Heart right ventricle (tissue), 16 donors: ENCODE measurements around the gene TCF12. TPM values are rescaled to one million over a fixed set of nuclear protein-coding genes. Genes with fewer than 3 reads are reported as not detected.
A peak's percentile ranks its signal among the peaks of the same experiment; 100 is the strongest.

Experiments
- ATAC-seq, 8 donors: fragments of 200-7000 bp; cut with Tn5 transposase; one replicate each; pipeline ENCODE4 v1.9.1; 2020; ENCODE audit warnings: mild to moderate bottlenecking in 8 of 8, moderate library complexity in 8 of 8, moderate number of reproducible peaks in 1 of 8
- DNase-seq, 2 donors: peaks; one replicate each; pipeline ENCODE4 v3.0.0-alpha.2; 2020
- H3K27ac ChIP-seq, 10 donors: fragments of 200-600 bp; sonication (generic) in 2 of 10; one replicate each; pipeline versions ENCODE4 v1.5.0 to v1.8.0; 2020 to 2022; ENCODE audit warnings: mild to moderate bottlenecking in 3 of 10
- H3K27me3 ChIP-seq, 7 donors: fragments of 200-600 bp; one replicate each; pipeline ENCODE4 v1.8.0; 2021 to 2022; ENCODE audit warnings: mild to moderate bottlenecking in 2 of 7
- H3K36me3 ChIP-seq, 9 donors: fragments of 200-600 bp; sonication (generic) in 1 of 9; one replicate each; pipeline versions ENCODE4 v1.5.0 to v1.8.0; 2020 to 2022; ENCODE audit warnings: mild to moderate bottlenecking in 2 of 9
- H3K4me1 ChIP-seq, 9 donors: fragments of 200-600 bp; sonication (generic) in 1 of 9; one replicate each; pipeline versions ENCODE4 v1.5.0 to v1.8.0; 2020 to 2022; ENCODE audit warnings: mild to moderate bottlenecking in 4 of 9
- H3K4me3 ChIP-seq, 10 donors: fragments of 200-600 bp; sonication (generic) in 2 of 10; one replicate each; pipeline versions ENCODE4 v1.5.0 to v1.8.0; 2020 to 2022; ENCODE audit warnings: mild to moderate bottlenecking in 7 of 10, moderate library complexity in 2 of 10
- H3K9me3 ChIP-seq, 11 donors: fragments of 200-600 bp in 10 of 11; sonication (generic) in 2 of 11; one replicate each; pipeline versions ENCODE4 v1.5.0 to v1.8.0; 2013 to 2022; ENCODE audit warnings: mild to moderate bottlenecking in 2 of 11, control low read depth in 1 of 11, moderate library complexity in 1 of 11
- WGBS, 2 donors: extraction: QIAGEN DNeasy Blood & Tissue Kit; methylation state at CpG; one replicate each; pipeline ENCODE4 v1.1.7; 2013; ENCODE audit warnings: inconsistent platforms in 1 of 2; 5-methylcytosine and 5-hydroxymethylcytosine counted together
- intact Hi-C, 10 donors: fragments of 100-400 bp; cut with DNase I; formaldehyde crosslinking; loops; one replicate each; pipeline versions ENCODE4 v1.11.1 to v1.14.2; 2022
- polyA plus RNA-seq, 2 donors: library from polyadenylated mRNA; stranded (reverse); fragments of 200-250 nt; gene quantifications; one replicate each; pipeline ENCODE4 v1.2.3, GENCODE V29; 2013
- total RNA-seq, 10 donors: library from RNA; stranded (reverse); fragmentation: NEBNext Ultra II Directional in 3 of 10; extraction: Animal tissue kit (Norgen Biotek cat#: 25700) in 3 of 10; gene quantifications; one replicate each; pipeline versions ENCODE4 v1.2.1 to v1.2.4, GENCODE V29; 2021 to 2023
- TF ChIP-seq, protein P1 (sequence below), 9 donors: fragments of 200-600 bp; sonication (generic) in 2 of 9; IDR thresholded peaks; one replicate each; pipeline versions ENCODE4 v1.5.0 to v1.8.0; 2021 to 2022; ENCODE audit warnings: antibody characterized with exemption in 9 of 9, mild to moderate bottlenecking in 5 of 9, moderate library complexity in 1 of 9
- donor health status: Arrhythmogenic right ventricular cardiomyopathy.
- donor health status: ischemic (EF 13 %, LVEDD 7.1; RV severe dilation, severe dysfunction).
- donor health status: healthy with polysubstance abuse.
- donor health status: DM: no; HTN: yes; CAD: no.
- donor health status: DM: no; HTN: no; CAD: no.
- donor health status: ischemic (EF 25% LVEDD 6.9; RV normal size, moderate dysfunction).
- donor health status: ischemic (EF 25% LVEDD 5.7; RV mildly dilated, moderate dysfunction).
- donor health status: healthy.
- donor health status: DM: yes; HTN: yes; CAD: no.
- donor health status: Ischemic cardiomyopathy.
- donor health status: ischemic (EF 35%, LVEDD 5.7; RV mildly dilated, moderate dysfunction).
- donor health status: nonischemic (EF 11% LVEDD 7.7; RV severe dilation, severe dysfunction).
- donor health status: DM: yes; HTN: yes; CAD: no.
- donor health status: PGD.
- donor health status: ischemic (EF 29% LVEDD 5.4; RV normal size, mild dysfunction).
- donor health status: nonischemic (EF 23%, LVEDD 6.1; RV moderate dilation, normal function).

Gene TCF12
- total and polyA plus RNA-seq, 12 donors = 8.7 to 55.7 (median 38.4) TPM

DNA sequence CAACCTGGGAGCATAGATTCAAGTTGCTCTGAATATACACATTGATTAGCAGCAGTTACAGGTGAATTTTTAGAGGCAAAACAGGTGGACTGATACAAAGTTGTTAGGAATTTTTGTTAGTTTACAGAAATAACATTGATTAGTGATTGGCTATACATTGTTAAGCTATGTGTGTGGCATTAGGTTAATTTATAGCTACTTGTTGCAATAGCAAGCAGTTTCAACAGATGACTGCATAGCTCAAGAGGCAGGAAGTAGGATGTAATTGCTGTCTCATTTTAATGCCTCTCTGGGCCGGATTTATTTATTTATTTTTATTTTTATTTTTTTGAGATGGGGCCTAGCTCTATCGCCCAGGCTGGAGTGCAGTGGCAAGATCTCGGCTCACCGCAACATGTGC lies 99.7 kb downstream of the TCF12 start:
- Histone ChIP-seq H3K27me3 (no peaks in the 10 kb centered on the region), H3K36me3 (no peaks in the 10 kb centered on the region), H3K27ac (peak overlapping the region in 1 of 10 donors; percentile 10), H3K4me1 (peaks cover 0 to 39% (median 16%) of the 10 kb centered on the region in 9 donors), H3K9me3 (no peaks in the 10 kb centered on the region), H3K4me3 (no peak overlapping the region)
- WGBS, 2 donors = 72 to 73% methylated on average over 4 of the region's 4 CpGs
- TF ChIP-seq, protein P1, sequence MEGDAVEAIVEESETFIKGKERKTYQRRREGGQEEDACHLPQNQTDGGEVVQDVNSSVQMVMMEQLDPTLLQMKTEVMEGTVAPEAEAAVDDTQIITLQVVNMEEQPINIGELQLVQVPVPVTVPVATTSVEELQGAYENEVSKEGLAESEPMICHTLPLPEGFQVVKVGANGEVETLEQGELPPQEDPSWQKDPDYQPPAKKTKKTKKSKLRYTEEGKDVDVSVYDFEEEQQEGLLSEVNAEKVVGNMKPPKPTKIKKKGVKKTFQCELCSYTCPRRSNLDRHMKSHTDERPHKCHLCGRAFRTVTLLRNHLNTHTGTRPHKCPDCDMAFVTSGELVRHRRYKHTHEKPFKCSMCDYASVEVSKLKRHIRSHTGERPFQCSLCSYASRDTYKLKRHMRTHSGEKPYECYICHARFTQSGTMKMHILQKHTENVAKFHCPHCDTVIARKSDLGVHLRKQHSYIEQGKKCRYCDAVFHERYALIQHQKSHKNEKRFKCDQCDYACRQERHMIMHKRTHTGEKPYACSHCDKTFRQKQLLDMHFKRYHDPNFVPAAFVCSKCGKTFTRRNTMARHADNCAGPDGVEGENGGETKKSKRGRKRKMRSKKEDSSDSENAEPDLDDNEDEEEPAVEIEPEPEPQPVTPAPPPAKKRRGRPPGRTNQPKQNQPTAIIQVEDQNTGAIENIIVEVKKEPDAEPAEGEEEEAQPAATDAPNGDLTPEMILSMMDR (IDR thresholded peaks at IDR 0.05) = no peak
- intact Hi-C loops = loop anchor here in 1 of 10 donors (10.0 kb wide), 1 partner anchor 197 kb away; no protein-coding TSS in a partner anchor
- ATAC-seq = no peak
- no peak for DNase-seq

DNA sequence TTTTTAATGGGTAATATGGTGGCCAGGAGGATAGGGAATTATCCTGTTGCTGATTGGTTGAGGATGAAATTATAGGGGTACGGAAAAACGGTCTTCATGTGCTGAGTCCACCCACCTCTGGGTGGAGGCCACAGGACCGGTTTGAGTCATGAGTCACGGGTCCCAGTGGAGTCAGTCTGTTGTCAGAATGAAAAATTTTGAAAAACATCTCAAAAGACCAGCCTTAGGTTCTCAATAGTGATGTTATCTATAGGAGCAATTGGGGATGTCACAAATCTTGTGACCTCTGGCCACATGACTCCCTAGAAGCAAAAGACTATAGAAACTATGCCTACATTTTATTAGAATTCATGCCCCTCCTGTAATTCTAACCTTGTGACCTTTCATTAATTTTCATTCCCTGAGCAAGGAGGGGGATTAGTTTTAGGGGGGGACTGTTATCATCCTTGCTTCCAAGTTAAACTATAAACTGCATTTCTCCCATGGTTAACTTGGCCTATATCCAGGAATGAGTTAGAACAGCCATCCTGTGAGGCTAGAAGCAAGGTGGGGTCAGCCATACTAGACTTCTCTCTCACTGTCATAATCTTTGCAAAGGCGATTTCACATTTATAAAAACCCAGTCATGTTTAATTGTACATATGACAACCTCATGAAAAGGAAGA lies 101.2 kb downstream of the TCF12 start:
- Histone ChIP-seq H3K36me3 (no peaks in the 10 kb centered on the region), H3K9me3 (no peaks in the 10 kb centered on the region), H3K4me1 (peaks cover 0 to 39% (median 16%) of the 10 kb centered on the region in 9 donors), H3K27ac (peak overlapping the region in 2 of 10 donors; percentile 10 to 38), H3K4me3 (no peak overlapping the region), H3K27me3 (no peaks in the 10 kb centered on the region)
- DNase-seq (no peak), ATAC-seq (peak in 6 of 8 donors; percentile 38 to 84 (median 58))
- TF ChIP-seq, protein P1 (IDR thresholded peaks at IDR 0.05) = no peak
- WGBS, 2 donors = 63 to 81% methylated on average over 5 of the region's 5 CpGs
- intact Hi-C loops = loop anchor here in 2 of 10 donors (10.0 kb wide), 2 partner anchors 195 to 295 kb away; no protein-coding TSS in a partner anchor

DNA sequence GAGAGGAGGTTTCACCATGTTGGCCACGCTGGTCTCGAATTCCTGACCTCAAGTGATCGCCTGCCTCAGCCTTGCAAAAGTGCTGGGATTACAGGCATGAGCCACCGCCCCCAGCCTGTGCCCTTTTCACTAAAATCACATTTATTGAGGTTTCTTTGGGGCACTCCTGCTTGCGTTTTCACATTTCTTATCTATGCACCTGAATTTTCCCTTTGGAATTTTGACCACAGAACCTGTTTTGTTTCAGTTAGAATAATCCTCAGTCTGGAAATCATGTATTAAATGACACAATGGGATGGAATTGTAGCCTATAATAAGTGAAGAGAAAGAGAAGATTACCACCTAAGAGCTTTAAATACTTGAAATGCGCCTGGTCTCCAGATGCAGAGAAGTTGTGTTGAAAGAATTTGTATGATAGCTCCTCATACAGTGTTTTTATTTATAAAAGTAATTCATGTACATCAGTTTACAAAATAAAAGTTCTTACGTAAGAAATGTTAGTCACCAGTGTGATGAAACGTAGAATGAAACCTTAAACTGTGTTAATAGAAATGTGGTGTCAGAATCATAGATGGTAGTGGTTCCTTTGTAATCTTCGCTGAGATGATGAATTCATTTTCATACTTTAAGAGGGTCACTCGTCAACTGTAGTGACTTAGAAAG lies 107.0 kb downstream of the TCF12 start:
- WGBS, 2 donors = 87 to 91% methylated on average over 10 of the region's 10 CpGs

DNA sequence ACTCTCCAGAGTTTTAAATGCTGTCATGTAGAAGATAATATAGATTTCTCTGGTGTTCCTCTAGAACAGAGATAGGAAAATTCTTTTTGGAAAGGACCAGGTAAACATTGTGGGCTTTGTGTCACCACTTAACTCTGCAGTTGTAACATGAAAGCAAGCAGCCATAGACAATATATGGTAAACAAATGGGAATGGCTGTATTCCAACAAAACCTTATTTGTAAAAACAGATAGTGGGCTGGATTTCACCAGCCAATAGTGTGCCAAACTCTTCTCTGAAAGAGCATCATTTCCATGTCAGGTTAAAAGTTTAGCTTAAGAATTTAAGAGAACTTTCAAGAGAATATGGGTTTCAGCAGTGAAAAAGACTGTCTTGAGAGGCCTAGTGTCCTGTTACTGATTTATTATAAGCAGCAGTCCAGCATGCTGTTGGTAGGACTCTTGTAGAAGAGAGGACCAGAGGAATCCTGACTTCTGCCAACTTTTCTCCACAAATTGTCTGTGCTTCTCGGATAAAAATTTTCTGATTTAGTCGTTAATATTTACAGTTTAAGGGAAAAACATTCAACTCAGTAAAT lies 107.7 kb downstream of the TCF12 start:
- TF ChIP-seq, protein P1 (IDR thresholded peaks at IDR 0.05) = no peak
- Histone ChIP-seq H3K36me3 (no peaks in the 10 kb centered on the region), H3K4me3 (no peak overlapping the region), H3K9me3 (no peaks in the 10 kb centered on the region), H3K27ac (no peak overlapping the region), H3K27me3 (no peaks in the 10 kb centered on the region), H3K4me1 (peaks cover 0 to 31% (median 17%) of the 10 kb centered on the region in 9 donors)
- no peak for ATAC-seq
- no peak for DNase-seq
- 82 to 86% methylated on average over 2 of the region's 2 CpGs for WGBS, 2 donors
- intact Hi-C loops = loop anchor here in 1 of 10 donors (10.0 kb wide), 1 partner anchor 289 kb away; no protein-coding TSS in a partner anchor

More for the DNA sequence above, 107.0 kb downstream of the TCF12 start:
- Histone ChIP-seq H3K36me3 (no peaks in the 10 kb centered on the region), H3K4me1 (peaks cover 0 to 26% (median 10%) of the 10 kb centered on the region in 9 donors), H3K27me3 (no peaks in the 10 kb centered on the region), H3K4me3 (no peak overlapping the region), H3K27ac (no peak overlapping the region), H3K9me3 (no peaks in the 10 kb centered on the region)
- intact Hi-C loops = loop anchor here in 1 of 10 donors (10.0 kb wide), 1 partner anchor 289 kb away; no protein-coding TSS in a partner anchor
- ATAC-seq = no peak
- DNase-seq = no peak
- TF ChIP-seq, protein P1 (IDR thresholded peaks at IDR 0.05) = no peak
